Upper lobe of left lung (tissue), 4 donors: ENCODE measurements around the gene OGDH.

Source experiments
- CTCF ChIP-seq, 6 experiments: fragments of 450-650 bp in 4 of 6; fragments of 200-600 bp in 2 of 6; sonication (generic) in 2 of 6; IDR thresholded peaks; one replicate each; pipeline ENCODE4 v1.5.1; 2016 to 2019; ENCODE audit warnings: antibody characterized with exemption in 6 of 6
- EP300 ChIP-seq, 4 donors: sonication (generic); formaldehyde crosslinking; IDR thresholded peaks; one replicate each; pipeline ENCODE4 v1.5.1; 2017; ENCODE audit warnings: antibody characterized with exemption in 4 of 4, control low read depth in 2 of 4
- POLR2A ChIP-seq, 4 donors: fragments of 450-650 bp; IDR thresholded peaks; one replicate each; pipeline ENCODE4 v1.5.1; 2016 to 2017; ENCODE audit warnings: antibody characterized with exemption in 4 of 4, mild to moderate bottlenecking in 2 of 4
- POLR2AphosphoS5 ChIP-seq, 2 donors: sonication (generic); formaldehyde crosslinking; IDR thresholded peaks; one replicate each; pipeline ENCODE4 v1.5.1; 2017; ENCODE audit warnings: antibody characterized with exemption in 2 of 2

GRCh38 chr7:44645696-44646095 is 39.3 kb downstream of the OGDH start:
- TF ChIP-seq EP300 (IDR thresholded peaks at IDR 0.05) (no peak), CTCF (IDR thresholded peaks at IDR 0.05) (no peak), POLR2A (IDR thresholded peaks at IDR 0.05) (no peak), POLR2AphosphoS5 (IDR thresholded peaks at IDR 0.05) (no peak)
